Renal cortex interstitium (tissue), 11 donors: ENCODE results near the gene PELI1. TPM values are rescaled to one million over a fixed set of nuclear protein-coding genes. Genes with fewer than 3 reads are reported as not detected.

Experiments
- DNase-seq, 11 donors: peaks; one replicate each; pipeline ENCODE4 v3.0.0-alpha.2; 2013; ENCODE audit warnings: low read depth in 9 of 11, low spot score in 4 of 11; ENCODE audit errors: extremely low read depth in 1 of 11
- polyA plus RNA-seq, 3 donors: library from polyadenylated mRNA; unstranded; fragments of 120-200 nt; gene quantifications; one replicate each; pipeline ENCODE4 v1.2.1, GENCODE V29; 2013; ENCODE audit not compliant: insufficient read length in 3 of 3

PELI1 gene
- polyA plus RNA-seq, 3 donors, result 31.2 to 40.3 (median 33.3) TPM

GRCh38 chr2:64133828-64134227 is 10.4 kb downstream of the PELI1 start:
- DNase-seq, result no peak

GRCh38 chr2:64133354-64133753 is 10.9 kb downstream of the PELI1 start:
- DNase-seq, result no peak

DNA sequence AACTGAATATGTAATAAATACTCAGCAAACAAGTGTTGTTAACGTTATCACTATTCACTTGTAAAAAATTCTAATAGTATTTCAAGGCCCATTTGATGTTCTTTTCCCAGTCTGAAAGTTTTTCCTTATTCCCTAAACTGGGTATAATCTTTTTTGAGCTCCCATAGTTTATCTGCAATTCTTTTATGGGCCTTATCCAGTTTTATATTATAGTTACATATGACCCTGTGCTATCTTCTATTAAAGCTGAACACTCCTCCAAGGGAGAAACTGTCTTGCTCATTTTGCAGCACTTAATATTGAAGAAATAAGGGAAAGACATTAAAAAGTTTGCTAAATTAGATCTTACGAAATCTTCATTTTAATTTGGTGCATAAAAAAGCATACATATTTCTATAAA is 13.9 kb downstream of the PELI1 start:
- no peak for DNase-seq

DNA sequence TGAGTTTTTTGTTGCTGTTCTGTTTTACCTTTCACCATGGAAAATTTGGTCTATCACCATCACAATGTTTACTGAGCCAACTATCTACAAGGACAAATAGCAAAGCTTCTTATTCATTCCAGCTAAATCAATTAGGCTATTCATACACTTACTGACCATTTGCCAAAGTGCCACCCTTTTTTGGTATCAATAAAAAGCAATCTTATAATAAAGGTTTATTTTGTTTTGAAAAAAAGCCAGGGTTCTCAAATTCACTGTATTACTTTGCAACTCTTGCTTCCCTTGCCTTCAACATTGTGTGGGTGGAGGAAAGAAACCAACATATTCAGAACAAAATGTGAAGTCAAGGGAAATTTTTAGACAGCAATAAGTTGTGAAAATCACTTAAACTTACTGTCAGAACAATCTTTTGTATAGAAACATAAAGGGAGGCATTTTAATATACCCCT is 15.3 kb downstream of the PELI1 start:
- DNase-seq, result no peak

DNA sequence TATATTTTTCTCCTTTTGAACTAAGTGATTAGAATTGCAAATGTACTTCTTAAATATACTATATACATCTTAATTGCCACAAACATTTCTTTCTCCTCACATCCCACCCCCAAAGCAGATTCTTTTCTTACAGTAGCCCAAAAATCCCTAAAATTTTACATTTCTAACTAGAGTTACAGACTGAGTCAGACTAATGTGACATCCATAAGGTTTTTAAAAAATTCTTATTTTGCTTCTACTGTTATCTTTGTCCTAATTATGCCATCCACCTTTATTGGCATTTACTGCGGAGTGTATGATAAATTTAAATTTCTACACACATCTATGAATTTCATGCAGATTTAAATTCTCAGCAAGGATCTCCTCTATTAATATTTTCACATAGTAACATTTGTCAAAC is 15.8 kb downstream of the PELI1 start:
- no peak for DNase-seq

GRCh38 chr2:64127119-64127518 is 17.1 kb downstream of the PELI1 start:
- no peak for DNase-seq

- DNase-seq, result no peak
Measured at GRCh38 chr2:64126601-64127000, 17.6 kb downstream of the PELI1 start.

- DNase-seq, result no peak
Measured at GRCh38 chr2:64124571-64124970, 19.6 kb downstream of the PELI1 start.

GRCh38 chr2:64124168-64124567 is 20.1 kb downstream of the PELI1 start:
- DNase-seq, result no peak

DNA sequence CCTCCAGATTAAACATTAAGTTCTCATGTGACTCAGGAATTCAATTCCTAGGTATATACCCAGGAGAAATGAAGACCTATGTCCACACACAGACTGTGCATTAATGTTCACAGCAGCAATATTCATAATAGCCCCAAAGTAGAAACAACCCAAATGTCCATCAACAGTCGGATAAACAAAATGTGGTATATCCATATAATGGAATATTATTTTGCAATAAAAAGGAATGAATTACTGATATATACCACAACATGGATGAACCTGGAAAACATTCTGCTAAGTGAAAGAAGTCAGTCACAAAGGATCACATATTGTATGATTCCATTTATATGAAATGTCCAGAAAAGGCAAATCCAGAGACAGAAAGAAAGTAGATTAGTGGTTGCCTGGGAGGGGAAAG is 20.5 kb downstream of the PELI1 start:
- no peak for DNase-seq

DNA sequence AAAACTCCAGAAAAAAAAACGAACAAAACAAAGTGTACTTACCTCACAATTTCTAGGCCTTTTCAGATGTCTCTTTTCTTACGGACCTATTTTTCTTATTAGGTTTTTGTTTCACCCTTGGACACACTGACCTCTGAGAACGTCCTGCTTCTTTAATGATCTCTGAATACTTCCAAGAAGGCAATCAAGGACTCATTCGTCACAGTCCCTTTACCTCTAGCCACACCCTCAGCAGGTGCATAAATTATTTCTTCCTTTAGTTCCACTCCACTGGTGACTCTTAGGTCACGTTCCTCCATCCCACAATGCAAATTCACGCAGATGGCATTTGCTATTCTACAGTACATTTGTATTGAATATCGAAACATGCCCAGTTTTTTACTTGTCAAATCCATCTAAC is 21.9 kb downstream of the PELI1 start:
- peak in 1 of 11 donors; percentile 31 for DNase-seq

DNA sequence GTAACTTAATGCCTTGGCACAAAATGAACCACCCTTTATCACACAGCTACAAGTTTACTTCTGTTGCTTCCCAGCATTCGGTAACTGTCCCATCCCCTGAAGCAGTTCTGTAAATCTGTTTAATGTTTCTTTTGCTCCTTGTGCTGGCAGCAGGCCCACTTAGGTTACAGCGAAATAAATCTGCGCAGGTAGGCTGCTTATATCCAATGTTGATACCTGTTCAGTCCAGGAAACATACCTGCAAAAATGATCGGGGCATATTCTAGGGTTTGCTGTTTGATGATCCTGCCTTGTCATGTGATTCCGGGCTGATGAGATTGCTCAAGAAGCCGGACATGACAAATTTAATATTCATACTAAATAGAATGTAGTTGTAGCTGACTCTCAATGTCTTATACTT is 23.3 kb downstream of the PELI1 start:
- no peak for DNase-seq

GRCh38 chr2:64120008-64120407 is 24.2 kb downstream of the PELI1 start:
- no peak for DNase-seq

GRCh38 chr2:64119369-64119768 is 24.9 kb downstream of the PELI1 start:
- no peak for DNase-seq

GRCh38 chr2:64115808-64116598 is 28.2 kb downstream of the PELI1 start:
- DNase-seq, result no peak

GRCh38 chr2:64114912-64115277 is 29.3 kb downstream of the PELI1 start:
- no peak for DNase-seq

DNA sequence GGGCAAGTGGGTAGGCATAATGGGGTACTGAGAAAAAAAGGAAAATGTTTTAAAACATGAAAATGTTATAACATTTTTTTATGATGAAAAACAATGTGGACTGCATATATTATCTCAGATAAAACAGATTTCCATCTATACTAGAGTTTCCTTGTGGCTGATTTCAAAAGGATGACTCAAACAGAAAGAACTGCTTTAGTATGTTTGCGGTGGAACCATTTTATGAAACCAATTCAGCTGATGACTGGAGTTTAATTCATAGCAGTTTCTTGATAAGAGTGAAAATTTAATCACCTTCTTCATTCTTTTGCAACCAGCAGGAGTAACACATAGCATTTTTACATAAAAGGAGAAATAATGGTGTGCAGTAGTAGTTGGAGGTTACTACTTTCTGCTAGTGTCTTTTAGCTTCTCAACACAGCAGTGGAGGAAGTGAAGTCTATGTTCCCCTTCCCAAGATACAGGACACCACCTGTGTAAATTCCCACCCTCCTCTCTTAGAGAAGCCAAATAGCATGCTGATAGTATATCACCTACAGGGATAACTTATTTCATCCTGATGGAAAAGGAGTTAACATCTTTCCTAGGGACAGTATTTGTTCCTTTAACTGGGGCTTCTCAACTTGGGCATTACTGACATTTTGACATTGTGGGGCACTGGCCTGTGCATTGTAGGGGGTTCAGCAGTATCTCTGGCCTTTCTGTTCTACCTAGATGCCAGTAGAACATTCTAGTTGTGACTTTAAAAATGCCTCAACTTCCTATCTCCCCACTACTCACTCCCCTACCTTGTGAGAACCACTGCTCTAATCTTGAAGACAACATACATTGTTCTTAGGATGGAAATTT is 29.9 kb downstream of the PELI1 start:
- no peak for DNase-seq

GRCh38 chr2:64112016-64112415 is 32.2 kb downstream of the PELI1 start:
- DNase-seq, result no peak

GRCh38 chr2:64111426-64111825 is 32.8 kb downstream of the PELI1 start:
- no peak for DNase-seq

DNA sequence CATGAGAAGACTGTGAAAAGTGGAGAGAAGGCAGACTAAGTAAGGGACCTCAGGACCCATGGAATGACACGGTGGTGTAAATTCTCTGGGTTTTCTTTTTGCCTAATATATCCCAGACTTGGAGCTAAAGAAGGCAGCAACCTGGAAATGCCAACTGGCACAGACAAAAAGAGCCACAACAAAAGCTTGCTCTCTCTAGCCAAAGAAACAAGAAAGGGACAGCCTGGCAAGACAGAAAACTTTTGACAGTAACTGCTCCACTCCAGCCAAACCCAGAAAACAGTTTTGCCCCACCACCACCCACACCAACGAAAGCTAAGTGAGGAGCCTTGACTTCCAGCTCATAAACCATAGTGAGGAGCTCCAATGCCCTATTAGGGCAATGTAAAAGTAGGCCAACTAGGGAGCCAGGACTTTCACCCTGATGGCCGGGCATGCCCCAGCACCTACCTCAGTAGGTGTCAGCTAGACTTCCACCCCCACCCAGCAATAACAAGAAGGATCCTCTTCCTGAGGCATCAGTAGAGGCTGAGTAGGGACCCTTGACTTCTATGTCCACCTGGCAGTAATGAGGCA is 35.5 kb downstream of the PELI1 start:
- DNase-seq, result no peak
